Spleen (tissue), 11 donors: Measurements from ENCODE around the gene RERE. TPM values are rescaled to one million over a fixed set of nuclear protein-coding genes. Genes with fewer than 3 reads are reported as not detected.

ENCODE experiments used
- DNase-seq: peaks from one replicate; pipeline ENCODE4 v3.0.0-alpha.2; 2020
- H3K27ac ChIP-seq, 8 donors: fragments of 200-600 bp; sonication (generic) in 7 of 8; 1 replicate in 4 of 8; 2 replicates in 4 of 8; pipeline versions ENCODE4 v1.5.0 to v1.8.0; 2016 to 2021; ENCODE audit warnings: inconsistent platforms in 4 of 8, mild to moderate bottlenecking in 4 of 8, moderate library complexity in 1 of 8
- H3K27me3 ChIP-seq, 7 donors: fragments of 200-600 bp; sonication (generic) in 6 of 7; replicated peaks in 1 of 7; 1 replicate in 4 of 7; 2 replicates in 3 of 7; pipeline versions ENCODE4 v1.5.0 to v1.8.0; 2016 to 2021; ENCODE audit warnings: inconsistent platforms in 3 of 7, mild to moderate bottlenecking in 1 of 7
- H3K36me3 ChIP-seq, 6 donors: fragments of 200-600 bp; sonication (generic) in 5 of 6; 1 replicate in 4 of 6; 2 replicates in 2 of 6; pipeline versions ENCODE4 v1.5.0 to v1.8.0; 2016 to 2021; ENCODE audit warnings: inconsistent platforms in 2 of 6
- H3K4me1 ChIP-seq, 6 donors: fragments of 200-600 bp; sonication (generic) in 5 of 6; 1 replicate in 3 of 6; 2 replicates in 3 of 6; pipeline versions ENCODE4 v1.5.0 to v1.8.0; 2016 to 2021; ENCODE audit warnings: inconsistent platforms in 3 of 6
- H3K4me3 ChIP-seq, 8 donors: fragments of 200-600 bp; sonication (generic) in 7 of 8; 1 replicate in 4 of 8; 2 replicates in 4 of 8; pipeline versions ENCODE4 v1.5.0 to v1.8.0; 2016 to 2021; ENCODE audit warnings: inconsistent platforms in 4 of 8, mild to moderate bottlenecking in 4 of 8, moderate library complexity in 2 of 8
- H3K9me3 ChIP-seq, 8 donors: fragments of 200-600 bp; sonication (generic) in 7 of 8; 1 replicate in 4 of 8; 2 replicates in 4 of 8; pipeline versions ENCODE4 v1.5.0 to v1.8.0; 2016 to 2021; ENCODE audit warnings: inconsistent platforms in 4 of 8
- CTCF ChIP-seq, 11 experiments: fragments of 200-600 bp in 7 of 11; fragments of 450-650 bp in 4 of 11; sonication (generic) in 4 of 11; IDR thresholded peaks in 8 of 11; conservative IDR thresholded peaks in 3 of 11; 1 replicate in 7 of 11; 2 replicates in 4 of 11; pipeline versions ENCODE4 v1.4.0 to v1.8.0; 2016 to 2021; ENCODE audit warnings: antibody characterized with exemption in 11 of 11, inconsistent platforms in 4 of 11, mild to moderate bottlenecking in 1 of 11
- POLR2A ChIP-seq, 3 donors: fragments of 450-650 bp; IDR thresholded peaks; one replicate each; pipeline ENCODE4 v1.5.1; 2017; ENCODE audit warnings: antibody characterized with exemption in 3 of 3, mild to moderate bottlenecking in 1 of 3
- POLR2AphosphoS5 ChIP-seq, 3 donors: sonication (generic); formaldehyde crosslinking; IDR thresholded peaks; one replicate each; pipeline ENCODE4 v1.5.1; 2017; ENCODE audit warnings: antibody characterized with exemption in 3 of 3
- WGBS, 5 donors: extraction: QIAGEN DNeasy Blood & Tissue Kit in 3 of 5; methylation state at CpG; one replicate each; pipeline versions ENCODE4 v1.1.5 to v1.1.7; 2013 to 2018; 5-methylcytosine and 5-hydroxymethylcytosine counted together
- intact Hi-C: fragments of 100-400 bp; cut with DNase I; formaldehyde crosslinking; loops from one replicate; pipeline ENCODE4 v1.15.0; 2023; ENCODE audit warnings: low total_unique reads
- polyA plus RNA-seq, 3 donors: library from polyadenylated mRNA; stranded (reverse); fragments of 200-250 nt; gene quantifications; one replicate each; pipeline ENCODE4 v1.2.1, GENCODE V29; 2013
- total RNA-seq, 7 donors: library from RNA; depleted of rRNA in 3 of 7; stranded (reverse); fragments of >200 nt in 3 of 7; fragmentation: NEBNext Ultra II Directional in 4 of 7; extraction: Animal tissue kit (Norgen Biotek cat#: 25700) in 4 of 7; gene quantifications; one replicate each; pipeline versions ENCODE4 v1.1.0 to v1.2.1, GENCODE V29; 2016 to 2021
- donor health status: healthy with polysubstance abuse.
- donor health status: DM: no; HTN: no; CAD: no; lungs with moderate emphysema.
- donor health status: DM: no; HTN: no; CAD: no.
- donor health status: Bipolar disorder and iron deficiency.
- donor health status: healthy.
- donor health status: DM: no; HTN: no; CAD: no.
- donor health status: DM: yes; HTN: yes; CAD: no.

The RERE gene
- total and polyA plus RNA-seq, 10 donors = 10.3 to 149 (median 117) TPM

DNA sequence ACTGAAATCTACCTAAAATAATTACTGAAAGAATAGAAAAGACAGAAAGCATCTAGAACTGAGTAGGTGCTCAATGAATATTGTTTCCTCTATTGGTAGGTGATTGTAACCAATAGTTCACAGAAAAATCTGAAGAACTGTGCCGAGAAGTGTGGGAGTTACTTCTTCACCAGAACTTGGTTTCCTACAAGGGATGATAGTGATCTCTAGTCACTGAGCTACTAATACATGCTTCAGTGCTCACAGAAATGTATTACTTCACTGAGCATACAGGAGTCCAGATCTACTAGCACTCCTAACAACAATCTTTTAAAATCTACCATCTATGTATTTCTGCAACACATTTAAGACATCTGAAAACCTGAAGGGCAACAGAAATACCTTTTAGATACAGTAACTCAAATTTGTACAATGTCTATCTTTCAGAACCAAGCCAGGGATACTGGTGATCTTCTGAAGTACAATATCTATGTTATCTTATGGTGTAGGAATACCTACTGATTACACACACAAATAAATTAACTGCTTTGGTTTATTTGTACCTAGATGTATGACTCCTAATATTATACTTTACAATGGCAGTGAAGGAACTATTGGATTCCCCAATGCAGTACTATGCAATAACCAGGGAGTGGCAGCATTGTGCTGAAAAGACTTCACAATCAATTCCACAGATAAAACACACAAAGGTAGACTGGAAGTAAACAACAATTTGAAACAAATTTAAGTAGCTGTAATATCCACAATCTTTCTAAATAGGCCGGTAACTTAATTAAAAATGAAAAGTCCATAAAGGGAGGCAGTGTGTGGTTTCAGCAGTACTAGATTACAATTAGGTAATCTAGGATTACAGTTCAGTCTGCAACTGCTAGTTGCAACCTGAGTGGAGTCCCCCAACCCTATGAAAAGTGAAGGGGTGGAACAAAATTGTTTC lies 256.6 kb downstream of the RERE start:
- DNase-seq = no peak
- Histone ChIP-seq H3K9me3 (no peaks in the 10 kb centered on the region), H3K27me3 (no peaks in the 10 kb centered on the region), H3K4me3 (no peak overlapping the region), H3K36me3 (peaks cover 0 to 11% (median 3%) of the 10 kb centered on the region in 6 donors), H3K4me1 (peaks cover 18 to 46% (median 36%) of the 10 kb centered on the region in 6 donors), H3K27ac (peak overlapping the region in 2 of 8 donors; percentile 32 to 45)
- TF ChIP-seq POLR2A (IDR thresholded peaks at IDR 0.05) = no peak
- TF ChIP-seq POLR2AphosphoS5 (IDR thresholded peaks at IDR 0.05) = no peak
- peak; percentile 81 to 98 (median 94) for TF ChIP-seq CTCF (IDR thresholded peaks at IDR 0.05 in 8 of 11, conservative IDR thresholded peaks at IDR 0.05 in 3 of 11)
- 30 to 35% (median 33%) methylated on average over 2 of the region's 2 CpGs for WGBS, 5 donors
- intact Hi-C loops = loop anchor here (5.0 kb wide), 2 partner anchors 111 to 166 kb away; no protein-coding TSS in a partner anchor

- intact Hi-C loops = loop anchor here (5.0 kb wide), 2 partner anchors 112 to 167 kb away; no protein-coding TSS in a partner anchor
- Histone ChIP-seq H3K36me3 (peaks cover 0 to 16% (median 3%) of the 10 kb centered on the region in 6 donors), H3K4me1 (peaks cover 24 to 54% (median 44%) of the 10 kb centered on the region in 6 donors), H3K9me3 (no peaks in the 10 kb centered on the region), H3K27ac (peak overlapping the region in 1 of 8 donors; percentile 32), H3K4me3 (no peak overlapping the region), H3K27me3 (no peaks in the 10 kb centered on the region)
- TF ChIP-seq POLR2A (IDR thresholded peaks at IDR 0.05) = no peak
- TF ChIP-seq CTCF (IDR thresholded peaks at IDR 0.05 in 8 of 11, conservative IDR thresholded peaks at IDR 0.05 in 3 of 11) = no peak
- TF ChIP-seq POLR2AphosphoS5 (IDR thresholded peaks at IDR 0.05) = no peak
- DNase-seq = no peak
- 68 to 85% (median 79%) methylated on average over 4 of the region's 4 CpGs for WGBS, 5 donors
Observed at GRCh38 chr1:8560035-8560434, 257.4 kb downstream of the RERE start.

DNA sequence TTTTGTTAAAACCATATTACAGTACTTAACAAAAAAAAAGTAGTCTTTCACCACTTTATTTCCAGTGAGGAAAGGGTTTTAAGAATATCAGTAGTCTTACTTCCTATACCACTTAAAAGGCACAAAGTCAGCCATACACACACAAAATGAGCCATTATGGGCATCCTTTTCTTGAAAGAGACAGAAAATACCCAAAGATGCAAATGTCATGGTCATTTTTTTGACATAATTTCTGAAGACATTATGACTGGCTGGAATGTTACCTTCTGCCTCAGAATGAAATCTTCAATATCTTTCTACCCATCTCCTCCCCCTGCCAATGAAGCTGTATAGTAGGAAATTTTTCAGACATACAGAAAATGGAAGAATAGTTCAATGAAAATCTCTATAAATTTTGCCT lies 261.9 kb downstream of the RERE start:
- H3K27me3 ChIP-seq = no peaks in the 10 kb centered on the region
- DNase-seq = no peak
- intact Hi-C loops = no loop called here
- peaks cover 9 to 40% (median 14%) of the 10 kb centered on the region in 6 donors for H3K4me1 ChIP-seq
- H3K27ac ChIP-seq = peak overlapping the region in 5 of 8 donors; percentile 3 to 57 (median 18)
- peaks cover 0 to 30% (median 3%) of the 10 kb centered on the region in 6 donors for H3K36me3 ChIP-seq
- H3K9me3 ChIP-seq = no peaks in the 10 kb centered on the region
- no peak overlapping the region for H3K4me3 ChIP-seq
- TF ChIP-seq CTCF (IDR thresholded peaks at IDR 0.05 in 8 of 11, conservative IDR thresholded peaks at IDR 0.05 in 3 of 11) (no peak), POLR2A (IDR thresholded peaks at IDR 0.05) (no peak), POLR2AphosphoS5 (IDR thresholded peaks at IDR 0.05) (no peak)

DNA sequence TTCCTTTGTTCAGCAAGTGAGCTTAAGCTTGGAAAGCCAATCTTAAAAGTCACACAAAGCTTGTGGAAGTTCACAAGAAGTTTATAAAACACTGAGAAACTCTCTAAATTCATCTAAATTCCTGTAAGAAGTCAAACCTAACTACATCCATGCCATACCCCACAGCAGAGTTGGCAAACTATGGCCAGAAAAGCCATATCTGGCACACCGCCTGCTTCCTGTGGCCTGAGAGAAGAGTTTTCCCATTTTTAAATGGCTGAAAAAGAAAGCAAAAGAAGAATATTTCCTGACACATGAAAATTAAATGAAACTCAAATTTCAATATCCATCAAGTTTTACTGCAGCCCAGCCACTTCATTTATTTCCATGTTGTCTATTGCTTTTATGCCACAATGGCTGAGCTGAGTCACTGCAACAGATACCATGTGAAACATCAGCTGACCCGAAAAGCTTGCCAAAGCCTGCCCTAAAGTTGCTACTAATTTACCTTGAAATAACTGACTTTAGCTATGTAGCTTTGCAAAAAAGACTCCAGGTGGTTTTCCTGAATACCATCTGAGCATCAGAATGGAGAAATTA lies 262.4 kb downstream of the RERE start:
- no peaks in the 10 kb centered on the region for H3K27me3 ChIP-seq
- WGBS, 5 donors = 67 to 87% (median 79%) methylated on average over 2 of the region's 2 CpGs
- peaks cover 0 to 30% (median 3%) of the 10 kb centered on the region in 6 donors for H3K36me3 ChIP-seq
- TF ChIP-seq POLR2AphosphoS5 (IDR thresholded peaks at IDR 0.05) (no peak), POLR2A (IDR thresholded peaks at IDR 0.05) (no peak), CTCF (IDR thresholded peaks at IDR 0.05 in 8 of 11, conservative IDR thresholded peaks at IDR 0.05 in 3 of 11) (no peak)
- H3K27ac ChIP-seq = peak overlapping the region in 6 of 8 donors; percentile 3 to 57 (median 18)
- DNase-seq = no peak
- intact Hi-C loops = no loop called here
- H3K4me3 ChIP-seq = no peak overlapping the region
- peaks cover 6 to 35% (median 11%) of the 10 kb centered on the region in 6 donors for H3K4me1 ChIP-seq
- H3K9me3 ChIP-seq = no peaks in the 10 kb centered on the region
